Measurements from ENCODE around the gene PARD3B. TPM values are rescaled to one million over a fixed set of nuclear protein-coding genes. Genes with fewer than 3 reads are reported as not detected.

The PARD3B gene
- total and polyA plus RNA-seq, 2 of the 8 experiments (the other 6 are each of a cell fraction or from before 2014, with no cell fraction given), result 1.2 to 5.7 TPM

- H3K79me1 ChIP-seq (ENCODE audit: low read depth, low read length), result no peaks in the 10 kb centered on the region
- no peaks in the 10 kb centered on the region for H3K23me2 ChIP-seq (ENCODE audit: low read depth, low read length)
- H3K18ac ChIP-seq (ENCODE audit: extremely low read depth, low read length), result no peak overlapping the region
- H3K4me2 ChIP-seq (ENCODE audit: insufficient read depth in 1 of 2, low read depth in 2 of 2, low read length in 2 of 2), result no peak overlapping the region
- no peak overlapping the region for H3K4me3 ChIP-seq (ENCODE audit: extremely low read depth in 1 of 4, insufficient read depth in 2 of 4, low read depth in 3 of 4, low read length in 4 of 4)
- H2AFZ ChIP-seq (ENCODE audit: low read length), result no peak overlapping the region
- TF ChIP-seq JUN (IDR thresholded peaks at IDR 0.05; ENCODE audit: low read depth, low read length) (no peak), JUND (IDR thresholded peaks at IDR 0.05; ENCODE audit: low read length) (no peak), YY1 (IDR thresholded peaks at IDR 0.05; ENCODE audit: low read depth, low read length) (no peak)
- no peak overlapping the region for H3K56ac ChIP-seq (replicated peaks; ENCODE audit: insufficient read length, low read depth, low read length)
- no peak overlapping the region for H4K5ac ChIP-seq (ENCODE audit: insufficient read length, low read depth, low read length)
- POLR2A ChIA-PET (ENCODE audit: partially characterized antibody), result no interaction called here
- no peak overlapping the region for H4K8ac ChIP-seq (ENCODE audit: extremely low read depth, insufficient read depth, low read length)
- WGBS, 2 experiments (ENCODE audit: extremely low coverage in 1 of 2, insufficient coverage in 1 of 2, insufficient read length in 1 of 2, insufficient replicate concordance in 2 of 2, low coverage in 1 of 2, low lambda C conversion rate in 2 of 2, missing lambda C conversion rate in 1 of 2), result 96% methylated on average over 7 of the region's 7 CpGs; no CpG with 5 or more reads in 1 of the 2 experiments
- no peaks in the 10 kb centered on the region for H3K4me1 ChIP-seq (replicated peaks in 1 of 4; ENCODE audit: control insufficient read depth in 3 of 4, insufficient read depth in 4 of 4, low read length in 3 of 4)
- CTCF ChIA-PET (ENCODE audit: partially characterized antibody), result interaction anchor here (0.5 to 1.6 kb wide), 2 partner anchors 20 to 108 kb away, joined by 3 read pairs; no protein-coding TSS in a partner anchor
- H3K9me3 ChIP-seq (ENCODE audit: insufficient read depth in 2 of 2, low read depth in 1 of 2, low read length in 1 of 2), result no peaks in the 10 kb centered on the region
- no peak overlapping the region for H2BK120ac ChIP-seq (replicated peaks; ENCODE audit: low read depth, low read length)
- H4K20me1 ChIP-seq (replicated peaks in 1 of 2; ENCODE audit: control insufficient read depth in 1 of 2, insufficient read depth in 2 of 2, low read length in 2 of 2), result no peaks in the 10 kb centered on the region
- no peak for DNase-seq (ENCODE audit: low read depth in 1 of 2, low spot score in 2 of 2)
- no peaks in the 10 kb centered on the region for H3K27me3 ChIP-seq (replicated peaks in 1 of 4; ENCODE audit: control insufficient read depth in 3 of 4, extremely low read depth in 1 of 4, insufficient read depth in 3 of 4, low read length in 3 of 4)
- no peak overlapping the region for H3K9ac ChIP-seq (replicated peaks in 1 of 4; ENCODE audit: extremely low read depth in 1 of 4, low read depth in 3 of 4, low read length in 3 of 4)
- H4K91ac ChIP-seq (replicated peaks; ENCODE audit: insufficient read length, low read length), result no peak overlapping the region
- no peak overlapping the region for H2BK20ac ChIP-seq (ENCODE audit: low read length)
- no peaks in the 10 kb centered on the region; a peak in 1 of 8 replicates for H3K36me3 ChIP-seq (ENCODE audit: control insufficient read depth in 2 of 4, insufficient read depth in 4 of 4, low read length in 3 of 4)
- no peak overlapping the region for H2BK15ac ChIP-seq (ENCODE audit: low read length)
- H3K4ac ChIP-seq (replicated peaks; ENCODE audit: insufficient read length, low read depth, low read length), result no peak overlapping the region
- no peak overlapping the region for H2BK5ac ChIP-seq (ENCODE audit: low read depth, low read length)
- no peak overlapping the region for H2BK12ac ChIP-seq (ENCODE audit: low read depth, low read length)
- no peak for FAIRE-seq
- H2AK5ac ChIP-seq (ENCODE audit: low read depth, low read length), result no peak overlapping the region
- no peak overlapping the region for H3K23ac ChIP-seq (ENCODE audit: insufficient read length)
- no peaks in the 10 kb centered on the region for H3K79me2 ChIP-seq (ENCODE audit: control insufficient read depth in 1 of 2, insufficient read depth in 2 of 2, low read length in 2 of 2)
- H3K14ac ChIP-seq (ENCODE audit: insufficient read length), result no peak overlapping the region
- no peak overlapping the region for H3K27ac ChIP-seq (ENCODE audit: low read depth, low read length)
Measured at GRCh38 chr2:205189301-205189700, 644.0 kb downstream of the PARD3B start.

Data from H1 (cell line).